ENCODE measurements around the gene IFT20. TPM values are rescaled to one million over a fixed set of nuclear protein-coding genes. Genes with fewer than 3 reads are reported as not detected.
A peak's percentile ranks its signal among the peaks of the same experiment; 100 is the strongest.

The IFT20 gene
- total RNA-seq, 1 donor from 2014 or later = 63.7 TPM

DNA sequence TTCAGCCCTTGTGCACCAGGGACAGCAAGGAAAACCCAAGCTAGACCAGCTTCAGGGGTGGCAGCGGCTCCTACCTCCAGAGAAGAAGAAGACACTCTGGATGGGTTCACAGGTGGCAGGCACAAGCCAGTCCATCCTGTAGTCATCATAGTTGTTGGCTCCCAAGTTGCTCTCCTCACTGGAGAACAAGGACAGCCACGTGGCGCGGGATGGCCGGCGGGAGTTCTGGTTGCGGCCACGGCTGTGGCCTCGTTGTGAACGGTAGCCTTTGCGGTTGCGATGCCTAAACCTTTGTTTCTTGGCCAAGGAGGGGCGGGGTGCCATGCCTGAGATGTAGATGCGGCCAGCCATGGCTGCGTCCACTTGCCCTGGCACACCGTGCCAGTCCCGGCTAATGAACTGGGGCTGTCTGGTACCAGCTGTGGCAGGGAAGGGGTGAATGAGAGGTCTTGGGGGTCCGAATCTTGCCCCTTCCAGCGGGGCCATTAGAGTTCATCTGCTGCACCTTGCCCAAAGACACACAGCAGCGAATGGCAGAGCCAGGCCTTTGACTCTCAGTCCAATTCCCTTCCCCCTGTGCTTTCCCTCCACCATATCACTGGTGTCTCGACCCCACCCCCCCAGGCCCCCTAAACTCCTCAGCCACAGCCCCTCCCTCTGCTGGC, 32.5 kb upstream of the IFT20 start:
- Mint-ChIP-seq H3K36me3 (ENCODE audit: low read depth) (no peaks in the 10 kb centered on the region), H3K27me3 (ENCODE audit: low read depth) (no peaks in the 10 kb centered on the region), H3K4me3 (ENCODE audit: unreplicated experiment) (no peak overlapping the region), H3K4me1 (ENCODE audit: low read depth) (peaks cover 21% of the 10 kb centered on the region), H3K9me3 (ENCODE audit: low read depth) (no peaks in the 10 kb centered on the region), H3K27ac (ENCODE audit: unreplicated experiment) (no peak overlapping the region)
- TF ChIP-seq, protein P1, sequence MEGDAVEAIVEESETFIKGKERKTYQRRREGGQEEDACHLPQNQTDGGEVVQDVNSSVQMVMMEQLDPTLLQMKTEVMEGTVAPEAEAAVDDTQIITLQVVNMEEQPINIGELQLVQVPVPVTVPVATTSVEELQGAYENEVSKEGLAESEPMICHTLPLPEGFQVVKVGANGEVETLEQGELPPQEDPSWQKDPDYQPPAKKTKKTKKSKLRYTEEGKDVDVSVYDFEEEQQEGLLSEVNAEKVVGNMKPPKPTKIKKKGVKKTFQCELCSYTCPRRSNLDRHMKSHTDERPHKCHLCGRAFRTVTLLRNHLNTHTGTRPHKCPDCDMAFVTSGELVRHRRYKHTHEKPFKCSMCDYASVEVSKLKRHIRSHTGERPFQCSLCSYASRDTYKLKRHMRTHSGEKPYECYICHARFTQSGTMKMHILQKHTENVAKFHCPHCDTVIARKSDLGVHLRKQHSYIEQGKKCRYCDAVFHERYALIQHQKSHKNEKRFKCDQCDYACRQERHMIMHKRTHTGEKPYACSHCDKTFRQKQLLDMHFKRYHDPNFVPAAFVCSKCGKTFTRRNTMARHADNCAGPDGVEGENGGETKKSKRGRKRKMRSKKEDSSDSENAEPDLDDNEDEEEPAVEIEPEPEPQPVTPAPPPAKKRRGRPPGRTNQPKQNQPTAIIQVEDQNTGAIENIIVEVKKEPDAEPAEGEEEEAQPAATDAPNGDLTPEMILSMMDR (IDR thresholded peaks at IDR 0.05) = no peak
- DNase-seq (ENCODE audit: low spot score) = peak; percentile 81

GRCh38 chr17:28366605-28367004, 31.3 kb upstream of the IFT20 start:
- Mint-ChIP-seq H3K4me3 (ENCODE audit: unreplicated experiment) (no peak overlapping the region), H3K27ac (ENCODE audit: unreplicated experiment) (no peak overlapping the region), H3K36me3 (ENCODE audit: low read depth) (no peaks in the 10 kb centered on the region), H3K4me1 (ENCODE audit: low read depth) (peaks cover 16% of the 10 kb centered on the region), H3K27me3 (ENCODE audit: low read depth) (no peaks in the 10 kb centered on the region), H3K9me3 (ENCODE audit: low read depth) (no peaks in the 10 kb centered on the region)
- TF ChIP-seq, protein P1 (IDR thresholded peaks at IDR 0.05) = peak; percentile 16
- DNase-seq (ENCODE audit: low spot score) = peak; percentile 35

DNA sequence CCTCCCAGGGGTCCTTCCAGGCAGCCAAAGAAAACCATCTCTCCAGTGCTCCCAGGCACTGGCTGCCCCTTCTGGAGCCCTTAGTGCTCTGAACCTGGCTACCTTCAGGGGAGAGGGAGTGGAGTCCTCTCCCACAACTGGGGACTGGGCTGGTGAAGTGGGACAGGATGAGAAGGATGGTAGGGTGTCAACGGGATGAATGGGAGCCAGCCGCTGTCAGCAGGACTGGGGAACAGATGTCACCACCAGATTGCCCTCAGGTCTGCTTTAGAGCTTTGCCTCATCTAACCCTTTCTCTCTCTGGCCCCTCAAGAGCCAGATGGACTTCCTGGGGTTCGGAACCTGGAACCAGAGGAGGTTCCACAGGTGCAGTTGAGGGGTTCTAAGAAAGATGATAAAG, 30.2 kb upstream of the IFT20 start:
- peak; percentile 44 for DNase-seq (ENCODE audit: low spot score)
- peaks cover 6% of the 10 kb centered on the region for H3K36me3 Mint-ChIP-seq (ENCODE audit: low read depth)
- H3K4me1 Mint-ChIP-seq (ENCODE audit: low read depth) = peaks cover 8% of the 10 kb centered on the region
- H3K9me3 Mint-ChIP-seq (ENCODE audit: low read depth) = no peaks in the 10 kb centered on the region
- TF ChIP-seq, protein P1 (IDR thresholded peaks at IDR 0.05) = no peak
- H3K4me3 Mint-ChIP-seq (ENCODE audit: unreplicated experiment) = no peak overlapping the region
- no peak overlapping the region for H3K27ac Mint-ChIP-seq (ENCODE audit: unreplicated experiment)
- H3K27me3 Mint-ChIP-seq (ENCODE audit: low read depth) = no peaks in the 10 kb centered on the region

DNA sequence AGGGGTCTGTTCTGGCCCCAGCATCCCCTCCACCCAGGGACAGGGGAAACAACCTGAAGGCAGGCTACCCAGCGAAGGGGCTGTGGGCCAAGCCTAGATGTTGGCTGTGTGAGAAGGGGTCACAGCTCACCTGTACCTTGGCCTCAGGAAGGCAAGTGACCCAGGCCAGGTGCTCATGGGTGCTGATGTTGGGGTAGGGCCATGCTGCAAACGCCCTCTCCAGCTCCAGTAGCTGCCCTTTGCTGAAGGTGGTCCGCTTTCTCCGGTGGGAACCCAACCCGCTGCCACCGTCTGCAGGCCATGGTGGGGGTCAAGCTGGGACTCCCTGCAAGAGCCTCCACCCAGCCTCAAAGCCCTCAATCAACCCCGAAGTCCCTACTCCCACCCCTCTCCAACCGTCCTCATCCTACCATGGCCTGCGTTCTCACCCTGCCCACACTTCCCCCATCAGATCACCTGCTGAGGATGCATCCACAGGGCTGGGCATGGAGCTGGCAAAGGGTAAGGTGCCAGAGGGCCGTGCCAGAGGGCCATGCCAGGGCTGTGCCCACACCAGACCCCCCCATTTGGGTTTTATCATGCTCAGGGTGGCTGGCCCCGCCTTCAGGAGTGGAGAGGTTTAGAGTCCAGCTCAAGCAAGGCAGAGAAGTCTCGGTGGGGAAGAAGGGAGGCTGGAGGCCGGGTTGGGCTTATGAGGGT, 29.5 kb upstream of the IFT20 start, which contains the start of gene SEBOX:
TSS of gene SEBOX (minus strand) at position 535 of the 699 bp plus-strand sequence. CDS start at position 487, 48 bp downstream.
- H3K36me3 Mint-ChIP-seq (ENCODE audit: low read depth) = peaks cover 9% of the 10 kb centered on the region
- TF ChIP-seq, protein P1 (IDR thresholded peaks at IDR 0.05) = no peak
- no peaks in the 10 kb centered on the region for H3K27me3 Mint-ChIP-seq (ENCODE audit: low read depth)
- DNase-seq (ENCODE audit: low spot score) = peak; percentile 74
- H3K4me1 Mint-ChIP-seq (ENCODE audit: low read depth) = peaks cover 1% of the 10 kb centered on the region
- no peak within 1 kb of the TSS for H3K27ac Mint-ChIP-seq (ENCODE audit: unreplicated experiment)
- H3K9me3 Mint-ChIP-seq (ENCODE audit: low read depth) = no peaks in the 10 kb centered on the region
- no peak within 1 kb of the TSS for H3K4me3 Mint-ChIP-seq (ENCODE audit: unreplicated experiment)

GRCh38 chr17:28363776-28364650, 28.7 kb upstream of the IFT20 start:
- Mint-ChIP-seq H3K27ac (ENCODE audit: unreplicated experiment) (no peak overlapping the region), H3K27me3 (ENCODE audit: low read depth) (no peaks in the 10 kb centered on the region), H3K4me3 (ENCODE audit: unreplicated experiment) (no peak overlapping the region), H3K9me3 (ENCODE audit: low read depth) (no peaks in the 10 kb centered on the region), H3K36me3 (ENCODE audit: low read depth) (peaks cover 9% of the 10 kb centered on the region), H3K4me1 (ENCODE audit: low read depth) (no peaks in the 10 kb centered on the region)
- TF ChIP-seq, protein P1 (IDR thresholded peaks at IDR 0.05) = no peak
- DNase-seq (ENCODE audit: low spot score) = peak; percentile 72

Measured in chondrocyte (in vitro differentiated cells).